Effector memory CD8-positive, alpha-beta T cell (primary cell): ENCODE results near the gene SMIM44.

Experiments used
- ATAC-seq: fragments of 150-1000 bp; cut with Tn5 transposase; replicated peaks from 2 replicates; pipeline ENCODE4 v1.10.0; 2021; ENCODE audit warnings: mild to moderate bottlenecking, moderate library complexity
- DNase-seq, 3 experiments: peaks; one replicate each; pipeline ENCODE4 v3.0.0; 2021
- H3K27ac Mint-ChIP-seq, 2 donors: one replicate each; pipeline ENCODE4 v1.8.0; 2022; ENCODE audit warnings: mild to moderate bottlenecking in 2 of 2, mixed read lengths in 2 of 2, moderate library complexity in 2 of 2
- H3K27me3 Mint-ChIP-seq, 2 donors: one replicate each; pipeline ENCODE4 v1.8.0; 2022; ENCODE audit warnings: mixed read lengths in 2 of 2
- H3K36me3 Mint-ChIP-seq: one replicate; pipeline ENCODE4 v1.8.0; 2022; ENCODE audit warnings: mild to moderate bottlenecking, moderate library complexity, mixed read lengths; ENCODE audit not compliant: insufficient read depth
- H3K4me1 Mint-ChIP-seq, 2 donors: one replicate each; pipeline ENCODE4 v1.8.0; 2022; ENCODE audit warnings: low read depth in 2 of 2, mixed read lengths in 2 of 2
- H3K4me3 Mint-ChIP-seq, 2 donors: one replicate each; pipeline ENCODE4 v1.8.0; 2022; ENCODE audit warnings: mild to moderate bottlenecking in 2 of 2, mixed read lengths in 2 of 2, moderate library complexity in 2 of 2
- H3K9me3 Mint-ChIP-seq, 2 donors: one replicate each; pipeline ENCODE4 v1.8.0; 2022; ENCODE audit warnings: mixed read lengths in 2 of 2

SMIM44 gene

DNA sequence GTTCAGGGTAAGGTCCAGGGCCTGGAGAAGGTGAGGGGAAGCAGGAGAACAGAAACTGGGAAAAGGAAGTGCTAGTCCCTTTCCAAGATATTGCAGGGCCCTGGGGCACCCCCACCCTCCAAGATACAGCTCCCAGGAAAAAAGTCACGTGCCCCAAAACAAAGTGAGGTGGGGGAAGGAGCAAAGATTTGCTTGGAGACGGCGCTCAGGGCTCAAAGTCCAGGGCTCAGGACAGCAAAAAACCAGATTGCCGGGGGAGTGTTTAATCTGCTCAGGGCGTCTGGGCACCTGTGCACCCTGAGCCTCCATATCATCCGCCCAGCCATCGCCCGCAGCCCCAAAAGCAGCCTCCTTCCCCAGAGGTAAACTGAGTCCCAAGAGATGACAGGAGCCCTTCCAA lies 9.2 kb downstream of the SMIM44 start:
- Mint-ChIP-seq H3K4me3 (no peak overlapping the region), H3K4me1 (peaks cover 9 to 15% of the 10 kb centered on the region in 2 donors), H3K27me3 (no peaks in the 10 kb centered on the region), H3K9me3 (no peaks in the 10 kb centered on the region), H3K27ac (no peak overlapping the region), H3K36me3 (peaks cover 4% of the 10 kb centered on the region)
- DNase-seq (no peak), ATAC-seq (no peak)

DNA sequence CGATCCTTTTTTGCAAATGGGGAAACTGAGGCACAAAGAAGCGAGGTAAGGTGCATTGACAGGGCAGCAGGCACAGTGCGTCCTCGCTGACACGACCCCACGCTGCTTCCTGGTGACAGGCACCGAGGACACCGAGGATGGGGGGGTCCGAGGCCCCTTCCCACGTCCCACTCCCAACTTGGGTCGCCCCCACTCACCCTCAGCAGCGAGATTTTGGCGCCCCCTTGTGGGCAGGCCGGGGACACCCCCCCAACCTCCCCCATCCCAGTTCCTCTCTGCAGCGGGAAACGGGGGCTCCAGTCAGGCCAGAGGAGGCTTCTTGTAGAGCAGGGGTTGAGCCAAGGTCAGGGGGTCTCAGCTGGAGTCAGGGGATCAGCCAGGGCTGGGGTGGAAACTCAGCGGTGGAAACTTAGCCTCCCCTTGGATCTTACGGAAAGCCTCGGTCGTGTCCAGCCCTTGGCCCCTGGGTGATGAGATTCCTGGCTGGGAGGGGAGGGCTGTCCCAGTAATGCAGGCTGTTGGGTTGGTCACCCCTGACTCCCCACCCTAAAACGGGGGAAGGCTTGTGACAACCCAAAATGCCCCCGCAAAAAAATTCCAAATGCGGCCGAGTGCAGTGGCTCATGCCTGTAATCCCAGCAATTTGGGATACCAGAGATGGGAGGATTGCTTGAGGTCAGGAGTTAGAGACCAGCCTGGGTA lies 11.1 kb downstream of the SMIM44 start:
- no peak overlapping the region for H3K27ac Mint-ChIP-seq
- H3K4me3 Mint-ChIP-seq = no peak overlapping the region
- H3K27me3 Mint-ChIP-seq = no peaks in the 10 kb centered on the region
- H3K9me3 Mint-ChIP-seq = no peaks in the 10 kb centered on the region
- ATAC-seq = peak; percentile 33
- no peaks in the 10 kb centered on the region for H3K36me3 Mint-ChIP-seq
- peak in 2 of 3 experiments; percentile 10 to 33 for DNase-seq
- H3K4me1 Mint-ChIP-seq = peaks cover 0 to 3% of the 10 kb centered on the region in 2 donors

DNA sequence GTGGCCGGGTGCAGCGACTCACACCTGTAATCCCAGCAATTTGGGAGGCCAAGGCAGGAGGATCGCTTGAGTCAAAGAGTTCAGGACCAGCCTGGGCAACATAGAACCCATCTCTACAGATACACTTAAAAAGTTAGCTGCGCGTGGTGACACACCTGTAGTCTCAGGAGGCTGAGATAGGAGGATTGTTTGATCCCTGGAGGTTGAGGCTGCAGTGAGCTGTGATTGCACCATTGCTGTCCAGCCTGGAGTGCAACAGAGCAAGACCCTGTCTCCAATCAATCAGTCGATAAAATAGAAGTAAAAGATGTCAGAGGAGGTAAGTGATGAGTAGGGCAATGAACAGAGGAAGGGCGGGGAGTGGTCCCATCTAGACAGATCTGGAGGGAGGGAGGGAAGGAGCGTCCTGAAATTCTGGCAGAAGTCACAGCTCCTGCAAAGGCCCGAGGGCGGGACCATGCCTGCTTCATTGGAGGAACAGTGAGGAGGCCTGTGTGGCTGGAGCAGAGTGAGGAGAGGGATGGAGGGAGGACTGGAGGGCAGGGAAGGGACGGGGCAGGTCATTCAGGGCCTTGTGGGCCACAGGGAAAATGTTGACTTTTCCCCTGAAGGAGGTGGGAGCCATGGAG lies 12.6 kb downstream of the SMIM44 start:
- no peaks in the 10 kb centered on the region for H3K27me3 Mint-ChIP-seq
- peaks cover 3% of the 10 kb centered on the region for H3K36me3 Mint-ChIP-seq
- H3K27ac Mint-ChIP-seq = peak overlapping the region in 1 of 2 donors; percentile 1
- no peak for ATAC-seq
- H3K9me3 Mint-ChIP-seq = no peaks in the 10 kb centered on the region
- no peak for DNase-seq
- peaks cover 0 to 3% of the 10 kb centered on the region in 2 donors for H3K4me1 Mint-ChIP-seq
- no peak overlapping the region for H3K4me3 Mint-ChIP-seq

DNA sequence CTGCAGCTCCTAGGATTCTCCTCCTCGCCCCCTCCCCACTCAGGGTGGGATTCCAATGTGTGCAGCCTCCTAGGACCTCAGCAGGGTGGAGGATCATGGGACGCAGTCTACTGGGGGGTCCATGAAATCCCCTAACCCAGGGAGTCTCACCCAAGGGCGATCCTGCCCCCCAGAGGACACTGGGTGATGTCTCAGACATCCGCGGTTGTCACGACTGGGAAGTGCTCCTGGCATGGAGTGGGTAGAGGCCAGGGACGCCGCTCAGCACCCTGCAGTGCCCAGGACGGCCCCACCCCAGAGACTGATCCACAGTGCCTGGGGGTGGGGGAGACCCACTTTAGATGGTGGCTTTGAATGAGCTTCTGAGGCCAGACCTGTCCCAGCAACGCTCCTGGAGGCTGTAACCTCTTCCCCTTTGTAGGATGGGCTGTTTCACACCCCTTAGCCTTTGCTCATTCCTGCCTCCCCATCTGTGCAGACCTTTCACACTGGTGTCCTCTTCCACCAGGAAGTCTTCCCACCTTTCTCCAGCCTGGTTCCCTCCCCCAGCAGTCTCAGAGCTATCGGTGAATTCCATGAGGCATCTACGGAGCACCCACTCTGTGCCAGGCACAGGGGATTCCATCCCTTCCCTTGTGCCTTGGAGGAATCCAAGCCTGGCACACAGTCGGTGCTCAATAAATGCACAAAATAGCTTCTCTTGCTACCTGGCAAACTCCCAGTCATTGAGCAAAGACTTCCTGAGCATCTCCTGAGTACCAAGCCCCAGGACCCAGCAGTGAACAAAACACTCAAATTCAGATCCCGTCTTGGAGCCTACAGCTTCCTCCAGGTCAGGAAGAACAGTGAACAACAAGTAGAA lies 13.4 kb downstream of the SMIM44 start:
- Mint-ChIP-seq H3K27me3 (no peaks in the 10 kb centered on the region), H3K27ac (peak overlapping the region in 1 of 2 donors; percentile 1), H3K36me3 (peaks cover 7% of the 10 kb centered on the region), H3K9me3 (no peaks in the 10 kb centered on the region), H3K4me1 (peaks cover 0 to 3% of the 10 kb centered on the region in 2 donors), H3K4me3 (no peak overlapping the region)
- ATAC-seq (no peak), DNase-seq (no peak)

DNA sequence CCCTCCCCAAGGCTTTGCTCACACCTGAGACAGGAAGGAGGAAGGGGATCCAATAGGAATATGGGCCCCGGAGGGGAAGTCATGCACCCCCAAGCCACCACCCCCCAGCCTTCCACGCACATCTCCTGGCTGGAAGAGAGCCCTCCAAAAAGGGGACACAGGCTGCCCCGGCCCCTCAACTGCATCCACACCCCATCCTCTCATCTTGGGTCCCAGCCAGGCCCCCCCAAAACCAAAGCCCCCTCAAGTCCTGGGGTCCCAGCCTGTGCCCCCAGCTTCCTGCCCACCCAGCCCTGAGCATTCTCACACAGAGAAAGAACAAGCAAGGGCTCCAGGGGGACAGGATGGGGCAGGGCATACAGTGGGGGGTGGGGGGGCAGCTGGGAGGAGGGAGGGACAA lies 15.0 kb downstream of the SMIM44 start:
- Mint-ChIP-seq H3K9me3 (no peaks in the 10 kb centered on the region), H3K4me1 (peaks cover 0 to 3% of the 10 kb centered on the region in 2 donors), H3K36me3 (peaks cover 7% of the 10 kb centered on the region), H3K27ac (no peak overlapping the region), H3K27me3 (no peaks in the 10 kb centered on the region), H3K4me3 (no peak overlapping the region)
- no peak for ATAC-seq
- DNase-seq = no peak

DNA sequence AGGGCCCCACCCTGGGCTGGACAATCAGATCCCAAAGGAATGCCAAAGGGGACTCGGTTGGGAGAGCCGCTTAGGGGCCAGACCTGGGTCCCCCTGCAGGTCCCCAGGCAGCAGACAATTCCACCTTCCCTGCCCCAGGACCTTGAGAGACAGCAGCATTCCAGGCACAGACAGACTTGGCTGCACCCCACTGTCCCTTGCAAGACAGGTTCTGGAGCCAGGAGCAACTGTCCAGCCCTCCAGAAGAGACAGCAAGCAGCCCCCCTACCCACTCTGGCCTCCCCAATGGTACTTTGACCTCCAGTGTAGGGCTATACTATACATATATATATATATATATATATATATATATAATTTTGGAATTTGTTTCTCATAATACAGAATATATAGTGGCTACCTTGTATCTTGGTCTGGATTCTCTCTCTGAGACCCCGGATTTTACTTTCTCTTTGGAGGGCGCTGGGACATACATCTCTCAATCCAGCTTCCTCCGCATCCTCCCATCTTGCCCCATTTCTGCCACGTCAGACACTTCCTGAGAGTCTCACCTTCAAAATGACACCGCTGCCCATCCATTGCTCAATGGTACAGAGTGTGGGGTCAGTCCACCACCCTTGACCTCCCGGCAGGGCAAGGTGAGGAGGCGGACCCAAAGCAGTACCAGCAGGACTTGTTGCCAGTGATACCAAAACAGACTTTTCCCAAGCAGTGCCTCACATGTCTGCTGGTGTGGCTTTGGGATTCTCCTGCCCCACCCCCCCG lies 15.6 kb downstream of the SMIM44 start:
- peaks cover 0 to 3% of the 10 kb centered on the region in 2 donors for H3K4me1 Mint-ChIP-seq
- H3K9me3 Mint-ChIP-seq = no peaks in the 10 kb centered on the region
- peaks cover 7% of the 10 kb centered on the region for H3K36me3 Mint-ChIP-seq
- H3K27me3 Mint-ChIP-seq = no peaks in the 10 kb centered on the region
- H3K27ac Mint-ChIP-seq = no peak overlapping the region
- DNase-seq = no peak
- ATAC-seq = no peak
- H3K4me3 Mint-ChIP-seq = no peak overlapping the region

DNA sequence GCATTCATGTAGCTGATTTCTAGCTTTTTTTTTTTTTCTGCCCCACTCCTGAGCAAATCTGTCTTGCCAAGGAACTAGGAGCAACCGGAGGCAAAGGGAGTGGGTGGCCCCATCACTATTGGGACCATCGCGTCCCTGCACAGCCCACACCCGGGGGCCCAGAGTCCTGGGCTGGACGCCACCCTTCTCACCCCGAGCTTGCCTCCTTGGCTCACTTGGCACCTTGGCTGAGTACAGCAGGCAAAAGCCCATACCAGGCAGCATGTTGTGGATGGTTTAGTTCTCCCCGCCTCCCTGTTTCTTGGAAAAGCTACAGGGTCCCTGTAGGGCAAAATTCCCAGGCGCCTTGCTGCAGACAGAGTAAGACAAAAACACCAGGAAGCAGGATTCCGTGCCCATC lies 16.6 kb downstream of the SMIM44 start:
- ATAC-seq (no peak), DNase-seq (no peak)
- H3K36me3 Mint-ChIP-seq = peaks cover 7% of the 10 kb centered on the region
- no peak overlapping the region for H3K4me3 Mint-ChIP-seq
- H3K27ac Mint-ChIP-seq = peak overlapping the region in 1 of 2 donors; percentile 59
- H3K9me3 Mint-ChIP-seq = no peaks in the 10 kb centered on the region
- H3K4me1 Mint-ChIP-seq = peaks cover 0 to 3% of the 10 kb centered on the region in 2 donors
- no peaks in the 10 kb centered on the region for H3K27me3 Mint-ChIP-seq

DNA sequence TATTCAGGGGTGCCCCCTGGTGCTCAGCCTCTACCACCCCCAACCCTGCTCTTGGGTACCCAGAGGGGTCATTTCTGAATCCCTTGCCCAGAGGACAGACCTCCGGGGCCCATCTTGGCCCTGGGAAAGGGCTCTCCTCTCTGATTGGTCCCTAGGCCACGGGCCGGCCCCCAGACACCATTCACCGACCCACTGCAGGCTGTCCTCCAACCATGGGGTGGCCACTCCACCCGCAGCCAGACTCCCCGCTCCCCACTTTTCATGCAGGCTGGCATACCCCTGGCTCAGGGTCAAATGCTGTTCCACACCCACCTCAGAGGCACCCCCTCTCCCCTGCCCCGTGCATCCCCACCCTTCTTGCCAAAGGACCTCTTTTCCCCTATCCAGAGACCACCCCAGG lies 17.7 kb downstream of the SMIM44 start:
- ATAC-seq = no peak
- no peaks in the 10 kb centered on the region for H3K27me3 Mint-ChIP-seq
- H3K4me3 Mint-ChIP-seq = no peak overlapping the region
- H3K4me1 Mint-ChIP-seq = peaks cover 0 to 2% of the 10 kb centered on the region in 2 donors
- peaks cover 7% of the 10 kb centered on the region for H3K36me3 Mint-ChIP-seq
- H3K27ac Mint-ChIP-seq = peak overlapping the region in 1 of 2 donors; percentile 80
- DNase-seq = no peak
- no peaks in the 10 kb centered on the region for H3K9me3 Mint-ChIP-seq

DNA sequence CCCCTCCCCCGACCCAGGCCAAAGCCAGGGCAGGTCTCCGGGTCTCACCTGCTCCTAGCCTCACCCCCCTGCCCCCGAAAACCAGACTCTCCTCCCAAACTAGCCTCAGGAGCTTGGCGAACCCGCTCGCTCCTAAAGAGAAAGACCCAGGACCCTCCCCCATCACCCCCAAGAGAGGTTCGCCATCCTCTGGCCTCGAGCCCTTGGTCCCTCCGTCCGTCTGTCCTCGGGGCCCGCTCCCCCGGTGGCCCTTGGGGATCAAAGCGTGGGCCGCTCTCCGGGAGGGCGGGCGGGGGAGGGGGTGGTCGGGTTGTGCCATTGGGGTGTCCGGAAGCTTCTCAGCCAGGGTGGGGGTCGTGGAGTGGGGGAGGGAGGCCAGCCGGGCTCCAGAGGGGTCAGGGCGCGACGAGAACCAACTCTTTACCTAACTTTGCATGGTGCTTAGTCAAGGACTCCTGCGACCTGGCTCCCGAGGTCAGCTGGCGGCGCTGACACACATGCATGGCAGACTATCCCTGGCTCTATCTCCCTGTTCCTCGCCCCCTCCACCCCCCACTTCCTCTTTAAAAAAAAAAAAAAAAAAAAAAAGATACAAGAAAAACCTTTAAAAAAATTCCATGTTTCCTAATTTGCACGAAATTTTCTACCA lies 18.5 kb downstream of the SMIM44 start:
- H3K27me3 Mint-ChIP-seq = no peaks in the 10 kb centered on the region
- no peak overlapping the region for H3K4me3 Mint-ChIP-seq
- ATAC-seq (no peak), DNase-seq (no peak)
- H3K9me3 Mint-ChIP-seq = no peaks in the 10 kb centered on the region
- H3K27ac Mint-ChIP-seq = no peak overlapping the region
- no peaks in the 10 kb centered on the region for H3K4me1 Mint-ChIP-seq
- H3K36me3 Mint-ChIP-seq = peaks cover 10% of the 10 kb centered on the region

DNA sequence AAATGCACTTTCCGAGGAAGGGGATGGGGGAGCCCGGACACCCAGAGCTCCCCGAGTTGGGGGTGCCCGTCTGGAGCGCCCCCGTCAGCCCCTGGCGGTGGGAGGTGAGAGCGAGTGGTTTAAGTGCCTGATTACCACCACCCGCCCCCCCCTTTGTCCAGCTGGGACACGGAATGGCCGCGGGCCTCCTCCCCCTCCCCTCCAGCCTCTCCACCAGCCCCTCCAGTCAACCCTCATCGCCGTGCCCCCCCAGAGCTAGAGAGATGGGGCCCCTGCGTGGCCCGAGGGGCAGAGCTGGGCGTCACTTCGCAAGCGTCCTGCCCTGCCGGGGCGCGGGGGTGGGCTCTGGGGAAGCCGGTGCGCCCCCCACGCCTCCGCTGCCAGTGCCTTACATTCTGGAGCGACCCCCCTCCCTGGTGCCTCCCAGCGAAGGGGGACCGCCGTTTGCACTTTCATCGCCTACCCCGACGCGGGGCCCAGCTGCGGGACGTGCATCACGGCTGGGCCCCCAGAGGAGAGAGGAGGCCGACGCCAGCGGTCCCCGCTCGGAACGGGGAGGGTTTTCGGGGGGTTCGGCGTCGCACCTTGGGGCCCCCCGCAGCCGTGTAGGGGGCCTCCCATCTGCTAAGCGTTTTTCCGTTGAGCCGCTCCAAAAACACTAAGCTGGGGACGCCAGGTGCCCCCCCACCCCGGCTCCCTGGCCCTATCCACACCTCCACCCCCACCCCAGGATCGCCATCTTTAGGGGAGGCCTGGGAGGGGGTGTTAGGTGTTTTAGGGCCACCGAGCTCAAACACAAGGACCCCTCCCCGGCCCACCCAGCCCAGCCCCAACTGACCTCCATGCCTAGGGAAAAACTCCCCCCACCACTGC lies 19.3 kb downstream of the SMIM44 start:
- H3K9me3 Mint-ChIP-seq = no peaks in the 10 kb centered on the region
- H3K27ac Mint-ChIP-seq = no peak overlapping the region
- no peak overlapping the region for H3K4me3 Mint-ChIP-seq
- no peak for ATAC-seq
- peaks cover 10% of the 10 kb centered on the region for H3K36me3 Mint-ChIP-seq
- no peaks in the 10 kb centered on the region for H3K27me3 Mint-ChIP-seq
- no peak for DNase-seq
- peaks cover 0 to 2% of the 10 kb centered on the region in 2 donors for H3K4me1 Mint-ChIP-seq

DNA sequence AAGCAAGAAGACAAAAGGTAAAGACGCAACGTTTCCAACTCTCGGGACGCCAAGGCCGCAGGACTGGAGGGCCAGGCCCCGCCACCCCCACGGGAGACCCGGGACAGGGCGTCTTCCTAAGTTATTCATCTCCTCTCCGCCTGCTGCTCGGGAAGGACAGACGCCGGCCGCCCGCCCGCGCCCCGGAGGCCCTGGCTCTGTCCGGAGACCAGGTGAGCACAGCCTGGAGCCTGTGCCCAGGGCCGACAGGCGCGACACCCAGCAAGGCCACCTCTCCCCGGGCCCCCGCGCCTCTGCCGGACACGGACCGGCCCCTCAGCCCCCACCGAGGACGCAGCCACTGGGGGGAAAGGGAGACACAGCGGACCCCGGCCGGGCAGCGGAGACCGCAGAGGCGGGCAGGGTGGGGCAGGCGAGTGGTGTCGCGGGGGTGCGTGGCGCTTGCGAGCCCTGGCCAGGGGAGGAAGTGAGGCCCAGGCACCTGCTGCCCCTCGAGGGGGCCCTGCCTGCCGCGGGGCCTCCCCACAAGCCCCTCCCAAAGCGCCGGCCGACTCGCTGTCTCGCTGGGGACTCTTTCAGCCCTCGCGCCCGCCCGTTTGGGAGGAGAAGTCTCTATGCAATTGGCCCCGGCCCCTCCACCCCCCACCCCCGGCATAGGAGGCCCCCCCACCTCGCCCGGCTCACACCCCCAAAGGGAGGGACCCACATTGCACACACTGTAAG lies 20.1 kb downstream of the SMIM44 start:
- Mint-ChIP-seq H3K27me3 (no peaks in the 10 kb centered on the region), H3K4me1 (peaks cover 0 to 2% of the 10 kb centered on the region in 2 donors), H3K36me3 (peaks cover 10% of the 10 kb centered on the region), H3K4me3 (no peak overlapping the region), H3K9me3 (no peaks in the 10 kb centered on the region), H3K27ac (no peak overlapping the region)
- ATAC-seq (no peak), DNase-seq (no peak)
